GM12878 (cell line): Measurements from ENCODE around the gene SENP7. TPM values are rescaled to one million over a fixed set of nuclear protein-coding genes. Genes with fewer than 3 reads are reported as not detected.

Experiments
- ATAC-seq: fragments of 200-7000 bp; cut with Tn5 transposase; 3 replicates; pipeline ENCODE4 v1.9.1; 2020; ENCODE audit warnings: mild to moderate bottlenecking, moderate library complexity
- BruUV-seq: library from RNA; stranded (reverse); fragments of 400-500 nt; replicated peaks from 2 replicates; lab custom pipeline; 2021; lab: Mats Ljungman, UMichigan
- CTCF ChIA-PET: fragments of 300-600 bp; sonication (Branson Sonifier 250); formaldehyde crosslinking; extraction: SDS; loops from one replicate; lab custom pipeline; 2021; ENCODE audit warnings: inconsistent platforms; lab: Yijun Ruan, JAX
- POLR2A ChIA-PET: fragments of 350-600 bp; formaldehyde crosslinking; extraction: SDS; loops from one replicate; lab custom pipeline; 2021; ENCODE audit warnings: inconsistent platforms; lab: Charles Lee
- RAD21 ChIA-PET: fragments of 300-600 bp; sonication (Branson Sonifier 250); formaldehyde crosslinking; loops from one replicate; lab custom pipeline; 2023; ENCODE audit warnings: antibody characterized with exemption; ENCODE audit not compliant: unreplicated experiment; lab: Charles Lee
- SMC1A ChIA-PET: fragments of 300-600 bp; sonication (Branson Sonifier 250); formaldehyde crosslinking; loops from one replicate; lab custom pipeline; 2023; ENCODE audit not compliant: unreplicated experiment, uncharacterized antibody; lab: Charles Lee
- DNase-seq: peaks from one replicate; pipeline ENCODE4 v3.0.0-alpha.2; 2011; ENCODE audit warnings: low read depth, low spot score
- FAIRE-seq: peaks from 3 replicates; lab custom pipeline; 2011; peaks lifted over from hg19 to GRCh38; lab: Jason Lieb, UNC
- H2AFZ ChIP-seq: 2 replicates; pipeline ENCODE4 v1.6.0; 2011; ENCODE audit warnings: low read depth, low read length, control low read depth; ENCODE audit not compliant: control insufficient read depth
- H3K27ac ChIP-seq: 2 replicates; pipeline ENCODE4 v1.5.1; 2011; ENCODE audit warnings: control low read depth; ENCODE audit not compliant: control insufficient read depth, insufficient read depth
- H3K27me3 ChIP-seq, 2 experiments: replicated peaks in 1 of 2; 2 replicates each; pipeline versions ENCODE4 v1.6.0 to v1.6.1; 2011; ENCODE audit warnings: low read length in 1 of 2; ENCODE audit not compliant: control insufficient read depth in 2 of 2, insufficient read depth in 2 of 2
- H3K36me3 ChIP-seq, 2 experiments: 2 replicates each; pipeline ENCODE4 v1.5.1; 2011; ENCODE audit warnings: low read length in 1 of 2; ENCODE audit not compliant: control insufficient read depth in 2 of 2, insufficient read depth in 2 of 2
- H3K4me1 ChIP-seq: 2 replicates; pipeline ENCODE4 v1.6.1; 2011; ENCODE audit warnings: mild to moderate bottlenecking, low read length, moderate library complexity, mixed read lengths; ENCODE audit not compliant: control insufficient read depth, insufficient read depth
- H3K4me2 ChIP-seq: 2 replicates; pipeline ENCODE4 v1.6.0; 2011; ENCODE audit warnings: control low read depth; ENCODE audit not compliant: control insufficient read depth, insufficient read depth
- H3K4me3 ChIP-seq: fragments of 200-600 bp; sonication (generic); 2 replicates; pipeline ENCODE4 v1.5.1; 2016
- H3K79me2 ChIP-seq: 2 replicates; pipeline ENCODE4 v1.6.0; 2011; ENCODE audit warnings: low read length; ENCODE audit not compliant: control insufficient read depth, insufficient read depth
- H3K9ac ChIP-seq: 2 replicates; pipeline ENCODE4 v1.8.0; 2011; ENCODE audit warnings: low read length, control low read depth, mixed read lengths; ENCODE audit not compliant: control insufficient read depth, insufficient read depth
- H3K9me3 ChIP-seq: replicated peaks from 3 replicates; pipeline ENCODE4 v1.5.1; 2011; ENCODE audit warnings: mild to moderate bottlenecking, low read length; ENCODE audit not compliant: control insufficient read depth, insufficient read depth
- H4K20me1 ChIP-seq: 2 replicates; pipeline ENCODE4 v1.6.0; 2011; ENCODE audit not compliant: control insufficient read depth, insufficient read depth
- ASH2L ChIP-seq: fragments of 300-600, 200-600 bp; sonication (generic); IDR thresholded peaks from 2 replicates; pipeline ENCODE4 v1.6.1; 2017; ENCODE audit warnings: low read depth, mild to moderate bottlenecking, borderline replicate concordance
- CREB1 ChIP-seq: IDR thresholded peaks from 2 replicates; pipeline ENCODE4 v1.6.1; 2012; ENCODE audit warnings: low read depth, mild to moderate bottlenecking, inconsistent platforms
- EP300 ChIP-seq, 2 experiments: fragments of 150-350 bp in 1 of 2; IDR thresholded peaks; 2 replicates each; pipeline ENCODE4 v1.6.1; 2011 to 2012; ENCODE audit warnings: low read depth in 2 of 2, low read length in 2 of 2, borderline replicate concordance in 1 of 2, improper control_type of control experiment in 1 of 2, inconsistent platforms in 1 of 2; ENCODE audit not compliant: control insufficient read depth in 1 of 2
- EZH2 ChIP-seq: IDR thresholded peaks from 2 replicates; pipeline ENCODE4 v1.6.1; 2012; ENCODE audit warnings: low read depth, mild to moderate bottlenecking, control low read depth, inconsistent platforms, low read length, borderline replicate concordance; ENCODE audit not compliant: control insufficient read depth
- IRF3 ChIP-seq: fragments of 450-650 bp; IDR thresholded peaks from 2 replicates; pipeline ENCODE4 v1.6.1; 2014; ENCODE audit warnings: mild to moderate bottlenecking
- MTA2 ChIP-seq: fragments of 450-650 bp; IDR thresholded peaks from 2 replicates; pipeline ENCODE4 v1.6.1; 2016; ENCODE audit warnings: low read depth, mild to moderate bottlenecking, moderate library complexity
- NFXL1 ChIP-seq: fragments of 450-650 bp; IDR thresholded peaks from 2 replicates; pipeline ENCODE4 v1.6.1; 2017; ENCODE audit warnings: antibody characterized with exemption, mild to moderate bottlenecking, borderline replicate concordance
- NFYA ChIP-seq: IDR thresholded peaks from 2 replicates; pipeline ENCODE4 v1.6.1; 2011; ENCODE audit warnings: low read depth, mild to moderate bottlenecking, low read length, improper control_type of control experiment, borderline replicate concordance
- NR2C1 ChIP-seq: fragments of 450-650 bp; IDR thresholded peaks from 2 replicates; pipeline ENCODE4 v1.6.1; 2017; ENCODE audit warnings: antibody characterized with exemption, mild to moderate bottlenecking, moderate library complexity
- SMARCA5 ChIP-seq: fragments of 450-650 bp; IDR thresholded peaks from 2 replicates; pipeline ENCODE4 v1.6.1; 2017; ENCODE audit warnings: mild to moderate bottlenecking
- SUZ12 ChIP-seq: fragments of 200-600 bp; sonication (generic); IDR thresholded peaks from one replicate; pipeline ENCODE4 v1.6.1; 2018; ENCODE audit warnings: antibody characterized with exemption, mild to moderate bottlenecking; ENCODE audit not compliant: unreplicated experiment
- WGBS: methylation state at CpG from one replicate; pipeline ENCODE4 v1.1.6; 2016; ENCODE audit warnings: low lambda C conversion rate; ENCODE audit not compliant: insufficient replicate concordance, insufficient coverage; ENCODE audit errors: missing lambda C conversion rate; 5-methylcytosine and 5-hydroxymethylcytosine counted together
- in situ Hi-C: fragments of 300-500 bp; cut with MboI; formaldehyde crosslinking; loops from 9 replicates; pipeline ENCODE4 v1.14.3; 2018; ENCODE audit warnings: mixed read lengths
- intact Hi-C: fragments of 100-400 bp; cut with micrococcal nuclease; formaldehyde crosslinking; loops from one replicate; pipeline ENCODE4 v1.14.2; 2022; ENCODE audit not compliant: unreplicated experiment
- polyA plus RNA-seq, 11 experiments: library from polyadenylated mRNA; depleted of rRNA in 4 of 11; unstranded in 6 of 11; stranded (reverse) in 5 of 11; fragments of >200 nt; fragmentation: Nextera tagmentation in 4 of 11; fragmentation: Illumina TruSeq in 1 of 11; extraction: Ambion mirVana in 4 of 11; extraction: Trizol in 1 of 11; gene quantifications; 1 replicate in 1 of 11; 2 replicates in 10 of 11; pipeline versions ENCODE4 v1.2.1 to v1.2.3, GENCODE V29; 2011 to 2016; ENCODE audit warnings: inconsistent platforms in 2 of 11, missing spikeins in 2 of 11, low read depth in 1 of 11
- total RNA-seq, 4 experiments: library from RNA; depleted of rRNA in 3 of 4; stranded (reverse); fragments of >200 nt in 3 of 4; fragmentation: Illumina TruSeq in 1 of 4; extraction: Trizol in 1 of 4; gene quantifications; 2 replicates each; pipeline versions ENCODE4 v1.2.1 to v1.2.3, GENCODE V29; 2013 to 2021
- TF ChIP-seq, protein P1 (sequence below): fragments of 450-650 bp; formaldehyde crosslinking; IDR thresholded peaks from 2 replicates; pipeline ENCODE4 v1.5.0; 2022; ENCODE audit warnings: mild to moderate bottlenecking, missing genetic modification characterization
- TF ChIP-seq, protein P2 (sequence below): IDR thresholded peaks from 2 replicates; pipeline ENCODE4 v1.6.1; 2011; ENCODE audit warnings: low read depth, mild to moderate bottlenecking, low read length, moderate library complexity, borderline replicate concordance; ENCODE audit errors: extremely low read depth

The SENP7 gene
- total and polyA plus RNA-seq, 10 of the 15 experiments (the other 5 are each of a cell fraction or from before 2014, with no cell fraction given): 2.6 to 14.7 (median 8.3) TPM

DNA sequence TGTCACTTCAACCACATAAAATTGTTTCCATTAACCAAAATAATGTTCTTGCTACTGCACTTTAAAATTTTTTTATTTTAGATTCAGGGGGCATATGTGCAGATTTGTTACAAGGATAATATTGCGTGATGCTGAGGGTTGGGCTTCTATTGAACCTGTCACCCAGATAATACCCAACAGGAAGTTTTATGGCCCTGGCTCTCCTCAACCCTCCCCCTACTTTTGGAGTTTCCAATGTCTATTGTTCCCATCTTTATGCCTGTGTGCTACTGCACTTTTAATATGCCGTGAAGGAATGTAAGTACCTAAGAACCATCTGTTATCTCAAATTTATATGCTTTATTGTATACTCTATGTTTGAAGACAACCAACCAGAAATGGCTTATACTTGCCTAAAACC is 150.6 kb downstream of the SENP7 start (continued):
- TF ChIP-seq, protein P1, sequence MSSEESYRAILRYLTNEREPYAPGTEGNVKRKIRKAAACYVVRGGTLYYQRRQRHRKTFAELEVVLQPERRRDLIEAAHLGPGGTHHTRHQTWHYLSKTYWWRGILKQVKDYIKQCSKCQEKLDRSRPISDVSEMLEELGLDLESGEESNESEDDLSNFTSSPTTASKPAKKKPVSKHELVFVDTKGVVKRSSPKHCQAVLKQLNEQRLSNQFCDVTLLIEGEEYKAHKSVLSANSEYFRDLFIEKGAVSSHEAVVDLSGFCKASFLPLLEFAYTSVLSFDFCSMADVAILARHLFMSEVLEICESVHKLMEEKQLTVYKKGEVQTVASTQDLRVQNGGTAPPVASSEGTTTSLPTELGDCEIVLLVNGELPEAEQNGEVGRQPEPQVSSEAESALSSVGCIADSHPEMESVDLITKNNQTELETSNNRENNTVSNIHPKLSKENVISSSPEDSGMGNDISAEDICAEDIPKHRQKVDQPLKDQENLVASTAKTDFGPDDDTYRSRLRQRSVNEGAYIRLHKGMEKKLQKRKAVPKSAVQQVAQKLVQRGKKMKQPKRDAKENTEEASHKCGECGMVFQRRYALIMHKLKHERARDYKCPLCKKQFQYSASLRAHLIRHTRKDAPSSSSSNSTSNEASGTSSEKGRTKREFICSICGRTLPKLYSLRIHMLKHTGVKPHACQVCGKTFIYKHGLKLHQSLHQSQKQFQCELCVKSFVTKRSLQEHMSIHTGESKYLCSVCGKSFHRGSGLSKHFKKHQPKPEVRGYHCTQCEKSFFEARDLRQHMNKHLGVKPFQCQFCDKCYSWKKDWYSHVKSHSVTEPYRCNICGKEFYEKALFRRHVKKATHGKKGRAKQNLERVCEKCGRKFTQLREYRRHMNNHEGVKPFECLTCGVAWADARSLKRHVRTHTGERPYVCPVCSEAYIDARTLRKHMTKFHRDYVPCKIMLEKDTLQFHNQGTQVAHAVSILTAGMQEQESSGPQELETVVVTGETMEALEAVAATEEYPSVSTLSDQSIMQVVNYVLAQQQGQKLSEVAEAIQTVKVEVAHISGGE (CRISPR knock-in tag): no peak
- TF ChIP-seq SMARCA5: no peak
- TF ChIP-seq EZH2: no peak
- TF ChIP-seq NFYA: no peak
- no peak for TF ChIP-seq IRF3
- TF ChIP-seq ASH2L: no peak

DNA sequence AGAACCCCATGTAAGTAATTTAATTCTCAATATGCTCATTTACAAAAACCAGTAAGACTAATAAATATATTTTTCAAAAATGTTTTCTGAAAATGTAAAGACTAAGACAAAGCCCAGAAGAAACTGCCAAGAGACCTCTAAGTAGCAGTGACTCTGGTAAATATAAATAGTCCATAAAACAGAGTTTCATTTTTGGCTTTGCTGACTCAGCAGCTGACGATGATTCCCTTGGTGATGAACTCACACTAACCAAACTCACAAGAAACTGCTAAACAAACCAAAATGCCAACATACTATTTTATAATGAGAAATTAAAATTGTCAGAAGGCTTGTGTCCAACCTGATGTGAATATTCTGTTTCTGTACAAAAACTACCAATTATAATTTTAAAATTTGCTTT is 161.2 kb downstream of the SENP7 start:
- DNase-seq: no peak
- no peak overlapping the region for H3K27ac ChIP-seq
- in situ Hi-C loops (no loop called here), intact Hi-C loops (no loop called here)
- ChIA-PET SMC1A (interaction anchor here (1.1 kb wide), 1 partner anchor 34 kb away, joined by 3 read pairs; no protein-coding TSS in a partner anchor), POLR2A (no interaction called here), CTCF (no interaction called here), RAD21 (no interaction called here)
- H3K79me2 ChIP-seq: no peaks in the 10 kb centered on the region
- H3K4me3 ChIP-seq: no peak overlapping the region
- H3K4me2 ChIP-seq: no peak overlapping the region
- WGBS: 0% methylated on average over 1 of the region's 1 CpG
- no peak for ATAC-seq
- no peak for FAIRE-seq
- no peaks in the 10 kb centered on the region for H4K20me1 ChIP-seq
- H3K27me3 ChIP-seq: no peaks in the 10 kb centered on the region
- no TSS peak for BruUV-seq
- no peaks in the 10 kb centered on the region for H3K36me3 ChIP-seq
- no peak overlapping the region for H2AFZ ChIP-seq
- H3K9me3 ChIP-seq: no peaks in the 10 kb centered on the region; the same call in 2 of the 3 replicates
- H3K9ac ChIP-seq: no peak overlapping the region
- H3K4me1 ChIP-seq: no peaks in the 10 kb centered on the region
- TF ChIP-seq NFXL1: no peak
- no peak for TF ChIP-seq EP300 (IDR thresholded peaks at IDR 0.05; ENCODE audit: borderline replicate concordance in 1 of 2, control insufficient read depth in 1 of 2, low read depth in 2 of 2, low read length in 2 of 2)
- TF ChIP-seq CREB1: no peak
- TF ChIP-seq, protein P2, sequence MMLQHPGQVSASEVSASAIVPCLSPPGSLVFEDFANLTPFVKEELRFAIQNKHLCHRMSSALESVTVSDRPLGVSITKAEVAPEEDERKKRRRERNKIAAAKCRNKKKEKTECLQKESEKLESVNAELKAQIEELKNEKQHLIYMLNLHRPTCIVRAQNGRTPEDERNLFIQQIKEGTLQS: no peak
- TF ChIP-seq MTA2: no peak
- no peak for TF ChIP-seq SUZ12
- no peak for TF ChIP-seq IRF3
- TF ChIP-seq EZH2: no peak
- TF ChIP-seq NR2C1: no peak
